NCI-H1417 treated with DMSO at 0.1 percent for 48 hours (cell line): Measurements from ENCODE around the gene RARB.

Experiments
- DNase-seq: peaks from one replicate; lab custom pipeline; 2025; lab: John Stamatoyannopoulos, UW

The RARB gene

DNA sequence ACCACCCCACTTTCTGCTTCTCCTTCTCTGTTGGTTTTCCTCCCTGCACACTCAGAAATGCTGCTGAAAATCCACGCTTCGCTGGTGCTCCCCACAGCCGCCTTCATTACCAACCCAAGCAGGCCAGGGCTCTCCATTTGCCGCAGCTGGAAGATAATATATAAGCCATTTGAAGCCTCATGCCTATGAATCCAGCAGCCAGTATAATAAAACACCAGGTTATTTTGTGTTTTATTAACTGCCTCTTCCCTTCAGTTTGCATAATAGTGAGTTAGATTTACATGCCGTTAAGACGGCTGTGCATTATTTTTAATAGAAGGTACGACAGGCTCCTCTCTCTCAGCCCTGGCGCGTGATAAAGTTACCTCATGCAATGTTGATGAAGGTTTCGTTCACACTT lies 150.0 kb downstream of the RARB start:
- DNase-seq = no peak

DNA sequence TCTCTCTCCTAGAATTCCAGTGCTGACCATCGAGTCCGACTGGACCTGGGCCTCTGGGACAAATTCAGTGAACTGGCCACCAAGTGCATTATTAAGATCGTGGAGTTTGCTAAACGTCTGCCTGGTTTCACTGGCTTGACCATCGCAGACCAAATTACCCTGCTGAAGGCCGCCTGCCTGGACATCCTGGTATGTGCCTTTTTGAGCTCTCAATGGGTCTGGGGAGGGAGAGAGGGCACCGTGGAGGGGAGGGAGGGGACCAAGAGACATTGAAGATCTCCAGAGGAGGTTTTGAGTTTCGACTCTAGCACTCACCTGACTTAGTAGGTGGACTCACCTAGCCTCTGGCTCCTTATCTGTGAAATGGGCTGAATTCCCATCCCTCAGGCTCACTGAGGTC lies 152.5 kb downstream of the RARB start:
- DNase-seq = no peak

DNA sequence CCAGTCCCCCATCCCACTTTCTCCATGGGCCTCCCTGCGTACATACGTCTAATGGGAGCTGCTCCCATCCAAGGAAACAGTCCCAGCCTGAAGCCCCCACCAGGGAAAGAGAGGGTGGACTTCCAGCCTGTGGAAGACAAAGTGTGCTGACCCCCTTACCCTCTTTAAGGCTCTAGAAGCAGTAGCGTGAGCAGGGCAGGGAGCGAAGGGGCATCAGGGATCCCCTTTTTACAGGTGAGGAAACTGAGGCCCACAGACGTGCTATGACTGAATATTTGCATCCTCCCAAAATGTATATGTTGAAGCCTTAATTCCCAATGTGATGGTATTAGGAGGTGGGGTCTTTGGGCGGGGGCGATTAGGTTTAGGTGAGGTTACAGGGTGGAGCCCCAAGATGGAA lies 153.3 kb downstream of the RARB start:
- DNase-seq = no peak

DNA sequence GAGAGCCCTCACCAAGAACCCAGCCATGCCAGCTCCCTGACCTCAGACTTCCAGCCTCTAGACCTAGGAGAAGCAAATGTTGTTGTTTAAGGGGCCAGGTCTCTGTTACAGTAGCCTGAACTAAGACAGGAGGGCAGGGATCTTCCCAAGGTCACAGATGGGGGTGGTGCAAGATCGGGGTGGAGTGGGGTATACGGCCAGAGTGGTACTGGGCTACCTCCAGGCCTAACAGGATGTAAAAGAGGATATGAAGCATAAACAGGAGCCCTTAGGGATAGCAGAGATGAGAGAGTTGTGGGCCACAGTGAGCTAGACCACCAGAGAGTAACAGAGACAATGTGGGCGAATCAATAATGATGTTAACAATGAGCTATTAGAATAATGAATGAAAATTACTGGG lies 153.8 kb downstream of the RARB start:
- no peak for DNase-seq

DNA sequence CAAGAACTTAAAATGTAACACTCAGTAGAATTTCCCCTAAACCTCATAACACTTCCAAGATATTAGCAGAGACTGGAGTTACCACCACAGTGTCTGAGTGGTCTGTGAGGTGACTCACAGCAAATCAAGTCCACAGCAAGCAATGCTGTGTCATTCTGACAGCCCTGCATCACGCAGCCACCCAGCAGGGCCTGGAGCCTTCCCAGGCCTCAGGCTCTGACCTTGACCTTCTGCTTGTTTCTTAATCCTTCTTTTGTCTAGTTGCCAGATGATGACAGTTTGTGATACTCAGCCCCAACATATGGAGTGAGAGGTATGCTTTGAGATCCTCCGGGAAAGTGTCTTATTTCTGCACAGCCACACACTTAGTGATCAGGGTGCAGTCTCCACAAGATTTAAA lies 154.2 kb downstream of the RARB start:
- DNase-seq = no peak

DNA sequence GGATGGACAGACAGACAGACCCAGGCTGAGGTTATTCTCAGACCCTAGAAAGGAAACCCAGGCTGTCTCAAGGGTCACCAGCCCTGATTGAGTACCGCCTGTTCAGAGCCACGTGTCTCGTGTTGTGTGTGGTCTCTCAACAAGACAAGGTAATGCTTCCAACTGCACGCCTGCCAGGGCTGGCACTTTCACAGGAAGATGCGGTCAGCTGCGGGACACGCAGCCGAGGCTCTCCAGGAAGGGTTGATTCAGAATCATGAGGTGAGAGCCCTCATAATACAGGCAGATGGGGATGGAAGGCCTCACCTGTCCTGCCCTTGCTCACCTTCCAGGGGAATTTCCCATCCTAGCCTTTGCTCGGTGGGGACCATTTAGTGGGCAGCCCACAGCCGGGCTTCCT lies 155.3 kb downstream of the RARB start:
- no peak for DNase-seq

DNA sequence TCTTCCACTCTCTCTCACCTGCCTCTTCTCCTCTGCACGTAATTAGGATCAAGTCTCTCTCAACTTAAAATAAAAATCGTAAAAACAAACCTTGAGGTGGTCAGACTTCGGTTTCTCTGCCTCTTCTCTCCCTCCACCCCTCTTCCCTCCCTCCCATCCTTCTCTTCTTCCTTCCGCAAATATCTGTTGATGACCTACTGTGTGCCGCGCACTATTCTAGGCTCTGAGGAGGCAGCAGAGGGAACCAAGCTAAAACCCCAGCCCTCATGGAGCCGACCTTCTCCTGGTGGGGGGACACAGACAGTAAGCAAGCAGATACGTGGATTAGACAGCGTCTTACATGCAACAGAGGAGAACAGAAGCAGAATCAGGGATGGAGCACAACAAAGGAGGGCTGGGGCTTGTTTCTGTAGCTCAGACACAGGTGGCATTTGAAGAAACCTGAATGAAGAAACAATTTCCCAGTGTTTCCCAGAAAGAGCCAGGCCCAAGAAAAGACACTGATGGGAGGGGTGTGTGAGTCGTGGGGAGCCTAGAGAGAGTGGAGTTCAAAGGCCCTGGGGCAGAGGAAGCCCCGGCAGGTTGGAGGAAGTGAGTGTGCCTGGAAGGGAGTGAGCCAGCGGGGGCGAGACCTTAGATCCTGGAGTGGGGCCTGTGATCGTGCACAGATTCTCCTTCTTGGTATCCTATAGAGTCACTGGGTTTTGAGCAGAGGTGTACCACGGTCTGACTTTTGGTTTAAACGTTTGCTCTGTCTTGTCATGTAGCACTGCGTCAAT lies 156.1 kb downstream of the RARB start:
- DNase-seq = no peak

DNA sequence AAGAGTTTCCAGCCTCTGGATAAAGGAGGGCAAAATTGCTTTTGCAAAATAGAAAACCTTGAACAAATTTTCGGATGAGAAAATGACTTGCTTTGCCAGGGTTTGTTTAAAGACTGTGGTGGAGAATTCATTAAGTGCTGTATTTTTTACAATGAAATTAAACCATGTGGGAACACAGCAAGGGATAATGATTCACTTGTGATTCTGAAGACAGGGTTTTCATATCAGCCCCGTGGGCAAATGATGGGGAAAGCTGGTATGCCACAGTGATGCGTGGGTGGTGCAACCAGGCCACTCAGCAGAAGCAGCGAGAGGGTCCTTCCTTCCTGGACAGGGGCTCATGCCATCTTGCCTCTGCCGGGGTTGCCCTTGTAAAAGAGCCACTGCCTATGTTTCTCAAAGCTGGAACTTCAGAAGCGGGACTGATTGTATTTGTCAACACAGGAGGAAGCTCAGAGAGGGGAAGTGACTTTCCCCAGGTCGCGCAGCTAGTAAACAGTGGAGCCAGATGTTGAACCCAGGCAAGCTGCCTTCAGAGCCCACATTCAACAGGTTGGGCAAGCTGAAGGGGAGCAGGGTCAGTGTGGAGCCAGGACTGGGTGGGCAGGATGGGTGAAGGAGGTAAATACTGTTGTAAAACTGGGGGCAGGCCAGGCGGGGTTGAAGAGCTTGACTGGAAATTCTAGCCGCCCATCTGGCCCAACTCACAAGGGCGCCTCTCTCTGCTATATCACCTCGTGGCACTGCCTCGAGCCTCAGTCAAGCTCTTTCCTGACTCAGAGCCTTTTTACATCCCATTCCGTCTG lies 157.5 kb downstream of the RARB start:
- no peak for DNase-seq

DNA sequence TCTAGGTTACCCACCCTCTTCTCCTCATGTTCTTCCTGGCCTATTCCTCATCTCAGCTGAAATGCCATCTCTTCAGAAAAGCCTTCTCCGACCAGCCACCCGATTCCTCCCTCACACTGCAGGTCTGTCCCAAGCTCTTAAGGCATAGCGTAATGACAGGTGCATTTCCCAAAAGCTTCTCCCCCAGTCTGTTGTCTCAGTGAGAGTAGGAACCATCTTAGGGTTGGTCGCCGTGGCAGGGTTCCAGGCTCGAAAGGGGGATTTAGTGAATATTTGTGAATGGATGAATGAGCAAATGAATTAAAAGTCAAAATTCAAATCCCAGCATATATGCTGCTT lies 158.1 kb downstream of the RARB start:
- DNase-seq = no peak

DNA sequence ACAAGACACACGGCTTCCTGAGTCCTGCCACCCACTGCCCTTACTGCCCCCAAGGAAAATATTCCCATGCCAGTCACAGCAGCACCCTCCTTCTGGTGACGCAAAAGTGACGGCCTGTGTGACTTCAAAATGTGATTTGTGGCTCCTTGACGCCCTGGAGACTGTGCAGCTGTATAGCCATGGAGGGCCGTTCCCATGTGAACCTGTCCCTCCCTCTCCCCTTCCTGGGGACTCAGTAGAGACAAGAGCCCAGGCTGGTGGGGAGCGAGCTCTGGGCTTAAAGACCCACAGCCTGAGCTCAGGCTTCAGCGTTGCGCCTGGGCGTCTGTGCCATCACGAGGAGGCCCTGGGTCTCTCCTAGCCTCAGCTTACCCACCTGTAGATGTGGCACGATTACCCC lies 158.5 kb downstream of the RARB start:
- no peak for DNase-seq

DNA sequence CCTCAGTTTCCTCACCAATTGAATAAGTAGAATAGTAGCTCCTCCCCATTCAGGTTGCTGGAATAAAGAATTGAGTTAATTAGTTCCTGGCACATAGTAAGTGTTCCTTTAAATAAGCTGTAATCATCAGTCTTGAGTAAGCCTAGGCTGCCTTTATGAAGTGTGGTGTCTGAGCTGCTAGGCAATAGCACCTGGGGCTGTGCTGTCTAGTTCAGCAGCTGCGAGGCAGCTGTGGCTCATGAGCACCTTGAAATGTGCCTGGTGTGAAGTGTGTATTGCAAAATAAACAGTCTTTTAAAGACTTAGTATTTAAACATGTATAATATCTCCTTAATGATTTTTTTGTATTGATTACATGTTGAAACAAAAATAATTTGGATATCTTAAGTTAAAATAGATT lies 159.0 kb downstream of the RARB start:
- DNase-seq = no peak

DNA sequence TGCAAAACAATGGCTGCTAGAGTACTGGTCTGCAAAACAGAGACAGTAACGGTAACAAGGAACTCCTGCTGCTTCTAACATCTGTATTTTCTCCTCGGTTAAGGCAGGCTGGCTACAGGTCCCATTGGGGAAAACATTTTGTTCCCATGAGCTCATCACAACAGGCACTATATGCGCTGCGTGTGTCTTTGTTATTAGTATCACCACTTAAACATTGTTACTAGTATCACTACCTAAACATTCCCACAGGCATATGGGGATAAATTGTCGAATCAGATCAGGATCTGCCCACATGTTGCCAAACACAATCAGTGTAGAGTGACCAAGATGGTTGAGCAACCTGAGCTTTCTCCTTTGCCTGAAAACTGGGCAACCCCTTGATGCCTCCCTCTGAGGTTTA lies 159.5 kb downstream of the RARB start:
- DNase-seq = no peak

DNA sequence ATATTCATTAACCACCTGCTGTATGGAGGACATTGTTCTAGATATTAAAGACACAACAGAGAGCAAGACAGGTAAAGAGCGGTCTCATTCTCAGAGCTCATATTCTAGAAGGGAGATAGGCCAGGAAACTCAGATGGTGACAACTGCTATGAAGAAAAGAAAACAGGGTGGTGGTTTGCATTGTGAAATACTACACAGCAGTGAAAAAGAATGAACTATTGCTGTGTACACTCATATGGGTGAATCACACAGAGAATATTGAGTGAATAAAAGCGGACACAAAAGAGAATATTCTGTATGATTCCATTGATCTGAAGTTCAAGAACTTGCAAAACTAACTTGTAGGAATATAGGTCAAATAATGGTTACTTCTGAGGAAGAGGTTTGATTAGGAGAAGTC lies 159.9 kb downstream of the RARB start:
- DNase-seq = no peak

DNA sequence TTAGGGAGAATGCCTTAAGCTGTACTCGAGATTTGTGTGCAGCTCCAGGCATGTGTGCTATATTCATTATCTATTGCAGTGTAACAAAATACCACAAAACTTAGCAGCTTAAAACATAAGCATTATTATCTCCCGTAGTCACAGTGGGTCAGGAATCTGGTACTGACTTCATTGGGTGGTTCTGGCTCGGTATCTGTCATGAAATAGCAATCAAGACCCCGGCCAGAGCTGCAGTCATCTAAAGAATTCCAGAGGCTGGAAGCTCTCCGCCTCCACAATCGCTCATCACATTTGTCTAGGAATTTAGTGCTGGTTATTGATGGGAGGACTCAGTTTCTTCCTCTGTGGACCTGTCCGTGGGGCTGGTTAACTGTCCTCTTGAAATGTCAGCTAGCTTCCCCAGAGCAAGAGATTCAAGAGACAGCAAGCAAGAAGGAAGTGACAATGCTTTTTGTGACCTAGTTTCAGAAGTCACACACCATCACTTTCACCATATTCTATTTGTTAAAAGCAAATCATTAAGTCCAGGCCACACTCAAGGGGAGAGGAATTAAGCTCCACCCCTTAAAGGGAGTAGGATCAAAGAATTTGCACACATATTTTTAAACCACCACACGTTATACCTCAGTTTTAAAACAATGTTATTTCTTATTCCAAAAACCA lies 160.5 kb downstream of the RARB start:
- DNase-seq = no peak

DNA sequence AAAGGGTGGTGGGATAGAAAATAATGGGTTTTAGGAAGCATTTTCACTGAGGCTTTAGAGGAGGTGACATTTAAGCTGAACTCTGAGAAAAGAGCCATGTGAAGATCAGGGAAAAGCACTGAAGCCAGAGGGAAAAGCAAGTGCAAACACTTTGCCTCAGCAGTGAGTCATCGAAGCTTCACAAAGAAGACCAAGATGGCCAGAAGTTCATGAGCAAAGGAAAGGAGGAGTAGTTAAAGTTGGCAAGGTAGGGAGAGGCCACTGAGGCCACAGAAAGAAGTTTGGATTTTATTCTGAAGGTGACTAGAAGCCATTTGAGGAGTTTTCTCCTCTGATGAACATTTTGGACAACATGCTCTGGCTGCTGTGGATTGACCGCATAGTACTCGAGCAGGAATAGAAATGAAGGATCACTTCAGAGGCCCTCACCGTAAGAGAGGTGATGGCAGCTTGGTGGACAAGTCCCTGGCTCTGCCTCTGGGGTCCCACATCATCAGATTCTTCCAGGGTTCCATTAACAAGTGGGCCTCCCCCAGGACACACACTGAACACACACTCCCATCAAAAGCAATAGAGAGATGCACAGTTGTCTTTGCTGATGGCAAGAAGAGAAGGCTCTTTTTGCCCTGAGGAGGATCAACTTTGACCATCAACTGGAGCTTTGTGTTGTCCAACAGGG lies 161.2 kb downstream of the RARB start:
- DNase-seq = no peak

DNA sequence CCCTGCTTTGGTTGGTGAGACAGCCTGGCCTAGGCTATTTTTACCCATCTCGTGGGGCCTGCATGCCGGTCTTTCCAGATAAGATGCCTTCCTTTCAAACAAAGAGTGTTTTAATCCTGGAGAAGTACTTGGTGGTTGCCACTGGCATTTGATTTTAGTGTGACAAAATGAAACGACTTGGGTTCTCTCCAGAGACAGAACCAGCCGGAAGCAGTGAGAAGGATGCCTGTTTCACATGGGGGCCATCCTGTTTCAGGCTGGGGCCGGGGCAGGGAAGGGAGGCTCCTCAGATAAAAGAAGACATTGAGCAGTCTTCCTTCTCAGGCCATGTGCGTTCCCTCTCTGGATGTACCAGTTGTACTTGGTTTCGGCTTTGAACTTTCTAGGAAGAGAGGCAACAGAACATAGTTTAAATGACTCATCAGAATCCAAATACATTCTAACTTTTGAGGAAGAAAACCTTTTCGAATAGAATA lies 161.8 kb downstream of the RARB start:
- no peak for DNase-seq

DNA sequence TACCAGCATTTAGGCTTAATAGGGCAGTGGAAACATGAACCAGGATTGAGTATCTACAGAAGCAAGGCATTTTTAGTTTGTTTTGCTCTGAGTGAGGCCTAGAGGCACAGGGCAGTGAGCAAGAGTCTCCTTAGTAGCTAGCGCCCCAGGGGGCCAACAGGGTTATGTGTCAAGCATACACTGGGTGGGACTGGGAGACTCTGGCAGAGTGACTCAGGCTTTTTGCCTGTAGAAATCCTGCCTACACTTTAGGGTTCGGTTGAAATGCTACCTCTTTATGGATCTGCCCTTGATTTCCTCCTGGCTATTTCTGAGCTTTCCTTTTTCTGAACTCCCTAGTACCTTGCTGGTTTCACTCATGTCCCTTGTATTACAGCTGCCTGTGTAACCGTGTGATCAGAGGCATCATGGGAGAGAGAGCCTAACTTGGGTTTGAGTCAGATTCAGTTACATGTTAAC lies 164.5 kb downstream of the RARB start:
- DNase-seq = no peak

DNA sequence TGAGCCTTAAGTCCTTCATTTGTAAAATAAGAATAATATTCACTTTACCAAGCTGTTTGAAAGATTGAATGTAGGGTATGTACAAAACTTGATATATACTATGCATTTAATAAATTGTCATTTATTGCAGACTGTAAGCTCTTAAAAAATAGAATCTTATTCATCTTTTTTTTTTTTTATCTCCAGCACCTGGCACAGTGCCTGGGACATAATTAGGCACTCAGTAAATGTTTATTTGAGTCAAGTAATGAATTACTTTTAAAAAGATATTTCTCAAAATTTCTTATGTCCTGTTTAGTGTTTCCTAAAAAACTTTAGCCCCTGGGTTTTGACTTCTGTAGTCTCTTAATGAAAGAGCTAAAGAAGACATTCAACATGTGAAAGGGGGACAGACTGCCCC lies 164.9 kb downstream of the RARB start:
- DNase-seq = no peak

DNA sequence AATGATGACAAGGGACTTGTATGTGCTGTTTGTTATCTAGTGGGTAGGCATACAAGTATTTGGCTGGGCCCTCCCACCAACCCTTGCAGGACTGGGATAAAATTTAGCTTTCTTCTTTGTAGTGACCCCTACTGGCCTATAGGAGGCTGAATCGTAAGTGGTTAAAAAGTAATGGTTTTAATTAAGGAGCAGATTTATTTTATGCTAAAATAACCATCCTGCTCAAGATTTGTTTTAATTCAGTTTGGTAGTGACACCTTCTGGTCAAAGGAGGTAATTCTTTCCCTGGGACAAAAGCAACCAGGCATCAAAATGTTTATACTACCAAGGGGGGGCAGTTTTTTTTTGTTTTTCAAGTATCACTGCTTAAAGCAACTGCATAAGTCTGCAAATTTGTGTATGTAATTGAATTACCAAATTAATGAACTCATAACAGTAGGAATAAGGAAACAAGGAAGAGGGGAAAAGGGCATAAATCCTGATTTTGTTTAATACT lies 166.0 kb downstream of the RARB start:
- DNase-seq = no peak

DNA sequence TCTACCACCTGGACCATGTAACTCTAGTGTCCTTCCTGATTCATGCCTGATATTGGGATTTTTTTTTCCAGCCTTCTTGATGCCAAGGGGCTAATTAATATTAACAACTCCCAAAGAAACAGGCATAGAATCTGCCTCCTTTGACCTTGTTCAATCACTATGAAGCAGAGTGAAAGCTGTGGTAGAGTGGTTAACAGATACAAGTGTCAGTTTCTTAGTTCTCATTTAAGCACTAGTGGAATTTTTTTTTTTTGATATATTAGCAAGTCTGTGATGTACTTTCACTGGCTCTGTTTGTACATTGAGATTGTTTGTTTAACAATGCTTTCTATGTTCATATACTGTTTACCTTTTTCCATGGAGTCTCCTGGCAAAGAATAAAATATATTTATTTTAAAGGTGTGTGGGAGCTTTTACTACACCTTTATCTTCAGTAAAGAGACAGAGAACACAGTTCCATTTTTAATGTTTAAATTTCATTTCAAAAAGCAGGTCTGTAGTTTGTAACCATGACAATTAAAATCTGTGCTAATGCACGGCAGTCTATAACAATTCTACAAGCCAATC lies 169.6 kb downstream of the RARB start:
- DNase-seq = no peak

DNA sequence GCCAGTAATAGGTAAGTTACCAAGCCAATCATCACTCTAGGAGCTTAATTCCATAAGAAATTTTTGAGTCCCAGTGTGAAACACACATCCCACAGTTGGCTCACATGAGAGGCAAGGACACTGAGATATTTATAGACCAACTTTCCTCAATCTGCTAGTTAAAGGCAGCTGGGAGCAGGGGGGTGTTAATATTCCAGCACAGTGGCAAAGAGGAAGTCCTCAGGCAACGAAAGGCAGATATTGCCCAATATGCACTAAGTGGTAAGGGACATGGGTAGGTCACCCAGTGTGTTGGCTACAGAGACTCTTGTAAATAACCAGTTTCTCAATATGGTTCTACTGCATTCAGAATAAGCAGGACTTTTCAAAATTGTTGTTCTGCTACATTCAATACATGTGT lies 175.6 kb downstream of the RARB start:
- no peak for DNase-seq
